HCT116 (cell line): ENCODE results near the gene EIF3I.

ENCODE experiments used
- CEBPB ChIP-seq: IDR thresholded peaks from 2 replicates; pipeline ENCODE4 v1.6.1; 2012; ENCODE audit warnings: low read depth
- CTCF ChIP-seq, 3 experiments: fragments of 200-600 bp in 1 of 3; sonication (generic) in 1 of 3; IDR thresholded peaks in 2 of 3; conservative IDR thresholded peaks in 1 of 3; 2 replicates each; pipeline ENCODE4 v1.5.1; 2012 to 2017; ENCODE audit warnings: low read depth in 2 of 3, low read length in 2 of 3, antibody characterized with exemption in 1 of 3, borderline replicate concordance in 1 of 3, control low read depth in 1 of 3, mild to moderate bottlenecking in 1 of 3, mixed read lengths in 1 of 3, mixed run types in 1 of 3, moderate library complexity in 1 of 3; ENCODE audit not compliant: insufficient read depth in 1 of 3
- EZH2 ChIP-seq: fragments of 200-600 bp; sonication (generic); IDR thresholded peaks from 2 replicates; pipeline ENCODE4 v1.6.1; 2017; ENCODE audit warnings: antibody characterized with exemption, mixed run types
- MAX ChIP-seq: IDR thresholded peaks from 2 replicates; pipeline ENCODE4 v1.6.1; 2012
- RAD21 ChIP-seq: IDR thresholded peaks from 2 replicates; pipeline ENCODE4 v1.6.1; 2012; ENCODE audit warnings: low read depth, mild to moderate bottlenecking
- SIN3A ChIP-seq: IDR thresholded peaks from 2 replicates; pipeline ENCODE4 v1.6.1; 2012; ENCODE audit warnings: low read depth
- SP1 ChIP-seq: IDR thresholded peaks from 2 replicates; pipeline ENCODE4 v1.6.1; 2012; ENCODE audit warnings: low read depth
- SRF ChIP-seq: IDR thresholded peaks from 2 replicates; pipeline ENCODE4 v1.6.1; 2012; ENCODE audit warnings: low read depth

GRCh38 chr1:32255072-32256071 lies 33.2 kb downstream of the EIF3I start:
- TF ChIP-seq CTCF (IDR thresholded peaks at IDR 0.05 in 2 of 3, conservative IDR thresholded peaks at IDR 0.05 in 1 of 3; ENCODE audit: borderline replicate concordance in 1 of 3, insufficient read depth in 1 of 3, low read depth in 2 of 3, low read length in 2 of 3): no peak
- TF ChIP-seq EZH2: no peak
- TF ChIP-seq CEBPB: no peak
- TF ChIP-seq RAD21: no peak
- TF ChIP-seq SIN3A: no peak
- TF ChIP-seq MAX: no peak
- TF ChIP-seq SRF: no peak
- TF ChIP-seq SP1: no peak
